Measurements from ENCODE around the gene PABPC1L.
A peak's percentile ranks its signal among the peaks of the same experiment; 100 is the strongest.

Gene PABPC1L

DNA sequence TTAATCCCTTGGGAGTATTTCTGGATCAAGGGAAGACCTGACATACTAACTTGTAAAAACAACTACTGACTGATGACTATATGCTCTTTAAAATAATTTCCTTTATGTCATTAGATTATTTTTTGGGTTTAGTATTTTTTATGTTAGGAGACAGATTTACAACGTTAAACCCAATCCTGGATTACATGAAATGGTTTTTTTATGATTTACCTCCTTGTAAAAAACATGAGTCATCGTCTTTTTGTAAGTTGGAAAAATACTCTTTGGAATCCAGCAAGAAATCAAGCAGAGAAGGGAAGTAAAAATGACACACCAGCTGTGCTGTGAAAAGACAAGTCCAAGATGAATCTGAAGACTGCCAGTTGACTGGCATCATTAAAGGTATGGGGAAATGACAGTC is 63.2 kb downstream of the PABPC1L start (continued):
- TF ChIP-seq, protein P1, sequence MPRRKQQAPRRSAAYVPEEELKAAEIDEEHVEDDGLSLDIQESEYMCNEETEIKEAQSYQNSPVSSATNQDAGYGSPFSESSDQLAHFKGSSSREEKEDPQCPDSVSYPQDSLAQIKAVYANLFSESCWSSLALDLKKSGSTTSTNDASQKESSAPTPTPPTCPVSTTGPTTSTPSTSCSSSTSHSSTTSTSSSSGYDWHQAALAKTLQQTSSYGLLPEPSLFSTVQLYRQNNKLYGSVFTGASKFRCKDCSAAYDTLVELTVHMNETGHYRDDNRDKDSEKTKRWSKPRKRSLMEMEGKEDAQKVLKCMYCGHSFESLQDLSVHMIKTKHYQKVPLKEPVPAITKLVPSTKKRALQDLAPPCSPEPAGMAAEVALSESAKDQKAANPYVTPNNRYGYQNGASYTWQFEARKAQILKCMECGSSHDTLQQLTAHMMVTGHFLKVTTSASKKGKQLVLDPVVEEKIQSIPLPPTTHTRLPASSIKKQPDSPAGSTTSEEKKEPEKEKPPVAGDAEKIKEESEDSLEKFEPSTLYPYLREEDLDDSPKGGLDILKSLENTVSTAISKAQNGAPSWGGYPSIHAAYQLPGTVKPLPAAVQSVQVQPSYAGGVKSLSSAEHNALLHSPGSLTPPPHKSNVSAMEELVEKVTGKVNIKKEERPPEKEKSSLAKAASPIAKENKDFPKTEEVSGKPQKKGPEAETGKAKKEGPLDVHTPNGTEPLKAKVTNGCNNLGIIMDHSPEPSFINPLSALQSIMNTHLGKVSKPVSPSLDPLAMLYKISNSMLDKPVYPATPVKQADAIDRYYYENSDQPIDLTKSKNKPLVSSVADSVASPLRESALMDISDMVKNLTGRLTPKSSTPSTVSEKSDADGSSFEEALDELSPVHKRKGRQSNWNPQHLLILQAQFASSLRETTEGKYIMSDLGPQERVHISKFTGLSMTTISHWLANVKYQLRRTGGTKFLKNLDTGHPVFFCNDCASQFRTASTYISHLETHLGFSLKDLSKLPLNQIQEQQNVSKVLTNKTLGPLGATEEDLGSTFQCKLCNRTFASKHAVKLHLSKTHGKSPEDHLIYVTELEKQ (tag by site-specific recombination; IDR thresholded peaks at IDR 0.05; ENCODE audit: borderline replicate concordance): peak; percentile 71; the same call in 1 of the 2 replicates
- no peak; the same call in 1 of the 2 replicates for TF ChIP-seq SCRT2 (tag by site-specific recombination; IDR thresholded peaks at IDR 0.05)
- TF ChIP-seq ZNF843 (tag by site-specific recombination; IDR thresholded peaks at IDR 0.05): peak; percentile 93
- TF ChIP-seq, protein P2, sequence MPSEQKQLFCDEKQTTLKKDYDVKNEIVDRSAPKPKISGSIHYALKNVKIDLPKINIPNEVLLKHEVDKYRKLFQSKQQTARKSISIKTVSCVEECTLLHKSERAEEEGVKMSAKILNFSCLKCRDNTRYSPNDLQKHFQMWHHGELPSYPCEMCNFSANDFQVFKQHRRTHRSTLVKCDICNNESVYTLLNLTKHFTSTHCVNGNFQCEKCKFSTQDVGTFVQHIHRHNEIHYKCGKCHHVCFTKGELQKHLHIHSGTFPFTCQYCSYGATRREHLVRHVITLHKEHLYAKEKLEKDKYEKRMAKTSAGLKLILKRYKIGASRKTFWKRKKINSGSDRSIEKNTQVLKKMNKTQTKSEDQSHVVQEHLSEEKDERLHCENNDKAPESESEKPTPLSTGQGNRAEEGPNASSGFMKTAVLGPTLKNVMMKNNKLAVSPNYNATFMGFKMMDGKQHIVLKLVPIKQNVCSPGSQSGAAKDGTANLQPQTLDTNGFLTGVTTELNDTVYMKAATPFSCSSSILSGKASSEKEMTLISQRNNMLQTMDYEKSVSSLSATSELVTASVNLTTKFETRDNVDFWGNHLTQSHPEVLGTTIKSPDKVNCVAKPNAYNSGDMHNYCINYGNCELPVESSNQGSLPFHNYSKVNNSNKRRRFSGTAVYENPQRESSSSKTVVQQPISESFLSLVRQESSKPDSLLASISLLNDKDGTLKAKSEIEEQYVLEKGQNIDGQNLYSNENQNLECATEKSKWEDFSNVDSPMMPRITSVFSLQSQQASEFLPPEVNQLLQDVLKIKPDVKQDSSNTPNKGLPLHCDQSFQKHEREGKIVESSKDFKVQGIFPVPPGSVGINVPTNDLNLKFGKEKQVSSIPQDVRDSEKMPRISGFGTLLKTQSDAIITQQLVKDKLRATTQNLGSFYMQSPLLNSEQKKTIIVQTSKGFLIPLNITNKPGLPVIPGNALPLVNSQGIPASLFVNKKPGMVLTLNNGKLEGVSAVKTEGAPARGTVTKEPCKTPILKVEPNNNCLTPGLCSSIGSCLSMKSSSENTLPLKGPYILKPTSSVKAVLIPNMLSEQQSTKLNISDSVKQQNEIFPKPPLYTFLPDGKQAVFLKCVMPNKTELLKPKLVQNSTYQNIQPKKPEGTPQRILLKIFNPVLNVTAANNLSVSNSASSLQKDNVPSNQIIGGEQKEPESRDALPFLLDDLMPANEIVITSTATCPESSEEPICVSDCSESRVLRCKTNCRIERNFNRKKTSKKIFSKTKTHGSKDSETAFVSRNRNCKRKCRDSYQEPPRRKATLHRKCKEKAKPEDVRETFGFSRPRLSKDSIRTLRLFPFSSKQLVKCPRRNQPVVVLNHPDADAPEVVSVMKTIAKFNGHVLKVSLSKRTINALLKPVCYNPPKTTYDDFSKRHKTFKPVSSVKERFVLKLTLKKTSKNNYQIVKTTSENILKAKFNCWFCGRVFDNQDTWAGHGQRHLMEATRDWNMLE (tag by site-specific recombination; conservative IDR thresholded peaks at IDR 0.05; ENCODE audit: low read depth): 0 out of 2 replicates have a peak, but pooled peaks have one; percentile 24
- TF ChIP-seq, protein P3, sequence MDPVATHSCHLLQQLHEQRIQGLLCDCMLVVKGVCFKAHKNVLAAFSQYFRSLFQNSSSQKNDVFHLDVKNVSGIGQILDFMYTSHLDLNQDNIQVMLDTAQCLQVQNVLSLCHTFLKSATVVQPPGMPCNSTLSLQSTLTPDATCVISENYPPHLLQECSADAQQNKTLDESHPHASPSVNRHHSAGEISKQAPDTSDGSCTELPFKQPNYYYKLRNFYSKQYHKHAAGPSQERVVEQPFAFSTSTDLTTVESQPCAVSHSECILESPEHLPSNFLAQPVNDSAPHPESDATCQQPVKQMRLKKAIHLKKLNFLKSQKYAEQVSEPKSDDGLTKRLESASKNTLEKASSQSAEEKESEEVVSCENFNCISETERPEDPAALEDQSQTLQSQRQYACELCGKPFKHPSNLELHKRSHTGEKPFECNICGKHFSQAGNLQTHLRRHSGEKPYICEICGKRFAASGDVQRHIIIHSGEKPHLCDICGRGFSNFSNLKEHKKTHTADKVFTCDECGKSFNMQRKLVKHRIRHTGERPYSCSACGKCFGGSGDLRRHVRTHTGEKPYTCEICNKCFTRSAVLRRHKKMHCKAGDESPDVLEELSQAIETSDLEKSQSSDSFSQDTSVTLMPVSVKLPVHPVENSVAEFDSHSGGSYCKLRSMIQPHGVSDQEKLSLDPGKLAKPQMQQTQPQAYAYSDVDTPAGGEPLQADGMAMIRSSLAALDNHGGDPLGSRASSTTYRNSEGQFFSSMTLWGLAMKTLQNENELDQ (tag by site-specific recombination; IDR thresholded peaks at IDR 0.05; ENCODE audit: low read depth): no peak
- no peak for TF ChIP-seq ZNF138 (tag by site-specific recombination; IDR thresholded peaks at IDR 0.05; ENCODE audit: borderline replicate concordance)
- no peak for TF ChIP-seq ZNF624 (tag by site-specific recombination; IDR thresholded peaks at IDR 0.05)
- TF ChIP-seq TCF7L2 (IDR thresholded peaks at IDR 0.05; ENCODE audit: borderline replicate concordance, low read depth, low read length): no peak
- TF ChIP-seq ZNF548 (tag by site-specific recombination; IDR thresholded peaks at IDR 0.05): no peak
- TF ChIP-seq ZNF133 (tag by site-specific recombination; IDR thresholded peaks at IDR 0.05): no peak
- no peak for TF ChIP-seq ZNF426 (tag by site-specific recombination; IDR thresholded peaks at IDR 0.05)

DNA sequence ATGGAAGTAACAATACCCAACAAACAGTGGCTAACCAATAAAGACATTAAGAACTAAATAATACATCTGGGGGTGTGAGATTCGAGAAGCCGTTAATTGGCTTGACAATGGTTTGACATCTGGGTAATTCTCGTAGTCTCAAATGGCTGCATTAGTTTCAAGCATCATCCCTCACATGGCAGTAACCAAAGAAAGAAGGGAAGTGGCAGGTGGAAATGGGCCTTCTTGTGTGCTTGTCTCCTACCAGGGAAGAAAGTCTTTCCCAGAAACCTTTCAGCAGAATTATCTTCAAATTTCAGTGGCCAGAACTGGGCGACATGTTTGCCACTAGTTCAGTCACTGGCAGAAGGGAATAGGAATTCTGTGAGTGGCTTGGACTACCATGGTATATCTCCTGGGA is 66.8 kb downstream of the PABPC1L start:
- Histone ChIP-seq H3K4me3 (ENCODE audit: low read depth, low read length) (no peak overlapping the region), H3K36me3 (ENCODE audit: control insufficient read depth in 2 of 2, insufficient read depth in 1 of 2, low read length in 2 of 2) (peaks cover 26 to 85% of the 10 kb centered on the region in 2 experiments), H3K27ac (ENCODE audit: extremely low read depth, low read depth, low read length) (no peak overlapping the region), H3K9me3 (ENCODE audit: control insufficient read depth, insufficient read depth, low read depth, low read length) (no peaks in the 10 kb centered on the region), H3K4me1 (ENCODE audit: control insufficient read depth, insufficient read depth, low read length) (no peaks in the 10 kb centered on the region)
- TF ChIP-seq ZNF677 (tag by site-specific recombination; IDR thresholded peaks at IDR 0.05) (no peak), ZNF302 (tag by site-specific recombination; IDR thresholded peaks at IDR 0.05; ENCODE audit: low read depth) (no peak), IKZF3 (tag by site-specific recombination; IDR thresholded peaks at IDR 0.05) (no peak), ZNF664 (tag by site-specific recombination; IDR thresholded peaks at IDR 0.05) (no peak), ZNF792 (tag by site-specific recombination; IDR thresholded peaks at IDR 0.05) (no peak), ZNF146 (tag by site-specific recombination; IDR thresholded peaks at IDR 0.05) (no peak)
- TF ChIP-seq, protein P4, sequence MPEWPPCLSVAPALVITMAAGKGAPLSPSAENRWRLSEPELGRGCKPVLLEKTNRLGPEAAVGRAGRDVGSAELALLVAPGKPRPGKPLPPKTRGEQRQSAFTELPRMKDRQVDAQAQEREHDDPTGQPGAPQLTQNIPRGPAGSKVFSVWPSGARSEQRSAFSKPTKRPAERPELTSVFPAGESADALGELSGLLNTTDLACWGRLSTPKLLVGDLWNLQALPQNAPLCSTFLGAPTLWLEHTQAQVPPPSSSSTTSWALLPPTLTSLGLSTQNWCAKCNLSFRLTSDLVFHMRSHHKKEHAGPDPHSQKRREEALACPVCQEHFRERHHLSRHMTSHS (tag by site-specific recombination; IDR thresholded peaks at IDR 0.05): no peak
- ChIA-PET POLR2A (interaction anchor here (1.9 kb wide), 1 partner anchor 17 kb away, joined by 4 read pairs; the partner anchor contains the start of gene TOMM34), CTCF (interaction anchor here (0.9 kb wide), 1 partner anchor 34 kb away, joined by 3 read pairs; no protein-coding TSS in a partner anchor)
